Measurements from ENCODE around the gene POLR3E.

The POLR3E gene

GRCh38 chr16:22323959-22324786, 27.0 kb downstream of the POLR3E start:
- no peaks in the 10 kb centered on the region; the same call in 1 of the 2 replicates for H3K79me2 ChIP-seq (ENCODE audit: insufficient read depth, low read length)
- H2AFZ ChIP-seq (ENCODE audit: low read depth, low read length, severe bottlenecking): no peak overlapping the region
- H3K27ac ChIP-seq (ENCODE audit: low read depth, low read length): no peak overlapping the region
- no peaks in the 10 kb centered on the region for H3K9me3 ChIP-seq (ENCODE audit: insufficient read depth, low read length)
- H4K20me1 ChIP-seq (ENCODE audit: low read depth, low read length): no peaks in the 10 kb centered on the region
- H3K4me2 ChIP-seq (ENCODE audit: low read depth, low read length, poor library complexity, severe bottlenecking): no peak overlapping the region
- H3K27me3 ChIP-seq (ENCODE audit: low read length): no peaks in the 10 kb centered on the region
- no peak overlapping the region for H3K9ac ChIP-seq (ENCODE audit: low read length)
- TF ChIP-seq EZH2phosphoT487 (conservative IDR thresholded peaks at IDR 0.05; ENCODE audit: low read length) (no peak), CTCF (IDR thresholded peaks at IDR 0.05; ENCODE audit: insufficient read depth, low read length, poor library complexity, severe bottlenecking) (no peak)
- peaks cover 3% of the 10 kb centered on the region; the same call in 1 of the 2 replicates for H3F3A ChIP-seq (ENCODE audit: insufficient read depth)
- no peaks in the 10 kb centered on the region for H3K9me2 ChIP-seq (replicated peaks; ENCODE audit: insufficient read depth, low read length)
- no peak overlapping the region for H3K4me3 ChIP-seq (ENCODE audit: insufficient read depth, low read length, poor library complexity, severe bottlenecking)
- H3K36me3 ChIP-seq (ENCODE audit: low read length): peaks cover 3% of the 10 kb centered on the region; the same call in 1 of the 2 replicates

- Histone ChIP-seq H3K79me2 (ENCODE audit: insufficient read depth, low read length) (no peaks in the 10 kb centered on the region; the same call in 1 of the 2 replicates), H3F3A (ENCODE audit: insufficient read depth) (no peaks in the 10 kb centered on the region; the same call in 1 of the 2 replicates), H3K27ac (ENCODE audit: low read depth, low read length) (no peak overlapping the region), H3K9ac (ENCODE audit: low read length) (no peak overlapping the region), H3K4me3 (ENCODE audit: insufficient read depth, low read length, poor library complexity, severe bottlenecking) (no peak overlapping the region), H3K27me3 (ENCODE audit: low read length) (no peaks in the 10 kb centered on the region), H3K4me2 (ENCODE audit: low read depth, low read length, poor library complexity, severe bottlenecking) (no peak overlapping the region), H4K20me1 (ENCODE audit: low read depth, low read length) (no peaks in the 10 kb centered on the region), H3K36me3 (ENCODE audit: low read length) (peaks cover under 1% of the 10 kb centered on the region; the same call in 1 of the 2 replicates), H2AFZ (ENCODE audit: low read depth, low read length, severe bottlenecking) (no peak overlapping the region), H3K9me2 (replicated peaks; ENCODE audit: insufficient read depth, low read length) (no peaks in the 10 kb centered on the region), H3K9me3 (ENCODE audit: insufficient read depth, low read length) (no peaks in the 10 kb centered on the region)
- no peak for TF ChIP-seq CTCF (IDR thresholded peaks at IDR 0.05; ENCODE audit: insufficient read depth, low read length, poor library complexity, severe bottlenecking)
- TF ChIP-seq EZH2phosphoT487 (conservative IDR thresholded peaks at IDR 0.05; ENCODE audit: low read length): no peak
These were observed 27.8 kb downstream of the POLR3E start for GRCh38 chr16:22324787-22325597.

GRCh38 chr16:22325598-22326368, 28.6 kb downstream of the POLR3E start:
- no peaks in the 10 kb centered on the region for H4K20me1 ChIP-seq (ENCODE audit: low read depth, low read length)
- no peak for TF ChIP-seq CTCF (IDR thresholded peaks at IDR 0.05; ENCODE audit: insufficient read depth, low read length, poor library complexity, severe bottlenecking)
- TF ChIP-seq EZH2phosphoT487 (conservative IDR thresholded peaks at IDR 0.05; ENCODE audit: low read length): no peak
- no peak overlapping the region for H3K27ac ChIP-seq (ENCODE audit: low read depth, low read length)

More at GRCh38 chr16:22325598-22326368, 28.6 kb downstream of the POLR3E start:
- no peaks in the 10 kb centered on the region; the same call in 1 of the 2 replicates for H3K79me2 ChIP-seq (ENCODE audit: insufficient read depth, low read length)
- no peak overlapping the region for H2AFZ ChIP-seq (ENCODE audit: low read depth, low read length, severe bottlenecking)
- H3K27me3 ChIP-seq (ENCODE audit: low read length): no peaks in the 10 kb centered on the region
- no peak overlapping the region for H3K9ac ChIP-seq (ENCODE audit: low read length)
- H3K9me2 ChIP-seq (replicated peaks; ENCODE audit: insufficient read depth, low read length): no peaks in the 10 kb centered on the region
- H3K9me3 ChIP-seq (ENCODE audit: insufficient read depth, low read length): no peaks in the 10 kb centered on the region
- no peaks in the 10 kb centered on the region for H3K36me3 ChIP-seq (ENCODE audit: low read length)
- no peak overlapping the region for H3K4me2 ChIP-seq (ENCODE audit: low read depth, low read length, poor library complexity, severe bottlenecking)
- no peak overlapping the region for H3K4me3 ChIP-seq (ENCODE audit: insufficient read depth, low read length, poor library complexity, severe bottlenecking)
- no peaks in the 10 kb centered on the region for H3F3A ChIP-seq (ENCODE audit: insufficient read depth)

Measured in SU-DHL-6 (cell line).